A549 (cell line): ENCODE results near the gene SLCO6A1. TPM values are rescaled to one million over a fixed set of nuclear protein-coding genes. Genes with fewer than 3 reads are reported as not detected.

Experiments
- ATAC-seq, 2 experiments: fragments of 200-7000 bp in 1 of 2; fragments of >200 bp in 1 of 2; cut with Nextera tagmentation in 1 of 2; cut with Tn5 transposase in 1 of 2; 3 replicates each; pipeline versions ENCODE4 v1.8.0 to v1.9.1; 2018 to 2020; ENCODE audit warnings: mild to moderate bottlenecking in 1 of 2, moderate library complexity in 1 of 2
- CTCF ChIA-PET: fragments of 300-600 bp; sonication (Branson Sonifier 250); formaldehyde crosslinking; extraction: SDS; loops from one replicate; lab custom pipeline; 2021; ENCODE audit warnings: antibody characterized with exemption, inconsistent platforms; lab: Yijun Ruan, JAX
- POLR2A ChIA-PET: fragments of 350-600 bp; formaldehyde crosslinking; extraction: SDS; loops from one replicate; lab custom pipeline; 2021; ENCODE audit warnings: antibody characterized with exemption, inconsistent platforms; lab: Yijun Ruan, JAX
- DNase-seq, 2 experiments: peaks; one replicate each; pipeline versions ENCODE4 v3.0.0 to v3.0.0-alpha.2; 2011 to 2016; ENCODE audit warnings: low read depth in 1 of 2, low spot score in 1 of 2
- FAIRE-seq: peaks from 2 replicates; lab custom pipeline; 2011; peaks lifted over from hg19 to GRCh38; lab: Jason Lieb, UNC
- H3K27ac ChIP-seq, 2 experiments: fragments of >200 bp; sonication (Bioruptor Twin); formaldehyde crosslinking; 3 replicates each; pipeline ENCODE4 v1.5.1; 2016 to 2017
- H3K4me1 ChIP-seq: fragments of >200 bp; sonication (Bioruptor Twin); formaldehyde crosslinking; 3 replicates; pipeline ENCODE4 v1.6.1; 2016
- H3K4me2 ChIP-seq: fragments of >200 bp; sonication (Bioruptor Twin); formaldehyde crosslinking; 3 replicates; pipeline ENCODE4 v1.6.1; 2016
- H3K4me3 ChIP-seq: fragments of >200 bp; sonication (Bioruptor Twin); formaldehyde crosslinking; 3 replicates; pipeline ENCODE4 v1.5.1; 2016
- H3K9me3 ChIP-seq: fragments of >200 bp; sonication (Bioruptor Twin); formaldehyde crosslinking; 3 replicates; pipeline ENCODE4 v1.6.1; 2016
- BCL3 ChIP-seq: fragments of >200 bp; sonication (Bioruptor Twin); formaldehyde crosslinking; IDR thresholded peaks from 3 replicates; pipeline ENCODE4 v1.6.1; 2016
- CBX2 ChIP-seq: fragments of 200-600 bp; sonication (generic); IDR thresholded peaks from 2 replicates; pipeline ENCODE4 v1.6.1; 2016; ENCODE audit warnings: low read depth, mild to moderate bottlenecking, borderline replicate concordance
- CBX8 ChIP-seq: fragments of 200-600 bp; sonication (generic); IDR thresholded peaks from 2 replicates; pipeline ENCODE4 v1.6.1; 2016
- CHD2 ChIP-seq: fragments of 150-350 bp; IDR thresholded peaks from 2 replicates; pipeline ENCODE4 v1.6.1; 2014; ENCODE audit warnings: low read length; ENCODE audit not compliant: partially characterized antibody
- E2F6 ChIP-seq: IDR thresholded peaks from 2 replicates; pipeline ENCODE4 v1.6.1; 2012; ENCODE audit warnings: low read depth, borderline replicate concordance
- ESRRA ChIP-seq: fragments of 150-350 bp; IDR thresholded peaks from 2 replicates; pipeline ENCODE4 v1.6.1; 2014; ENCODE audit warnings: mild to moderate bottlenecking, low read length, borderline replicate concordance
- HMGXB4 ChIP-seq: fragments of 250-450 bp; sonication (Bioruptor Pico); IDR thresholded peaks from 2 replicates; pipeline ENCODE4 v1.5.0; 2021; ENCODE audit warnings: mild to moderate bottlenecking, moderate library complexity, borderline replicate concordance
- HOXB13 ChIP-seq: fragments of 250-450 bp; sonication (Bioruptor Pico); IDR thresholded peaks from 2 replicates; pipeline ENCODE4 v1.5.0; 2020; ENCODE audit warnings: low read depth, mild to moderate bottlenecking, moderate library complexity
- NR3C1 ChIP-seq: fragments of >200 bp; sonication (Bioruptor Twin); formaldehyde crosslinking; IDR thresholded peaks from 3 replicates; pipeline ENCODE4 v1.6.1; 2017
- REST ChIP-seq: fragments of 200-600 bp; sonication (generic); IDR thresholded peaks from 2 replicates; pipeline ENCODE4 v1.6.1; 2016; ENCODE audit warnings: antibody characterized with exemption, mild to moderate bottlenecking, moderate library complexity
- RFX5 ChIP-seq: fragments of 450-650 bp; IDR thresholded peaks from 2 replicates; pipeline ENCODE4 v1.7.1; 2014; ENCODE audit warnings: antibody characterized with exemption, mild to moderate bottlenecking, moderate library complexity
- RNF2 ChIP-seq: fragments of 200-600 bp; sonication (generic); IDR thresholded peaks from 2 replicates; pipeline ENCODE4 v1.6.1; 2016; ENCODE audit warnings: low read depth, mild to moderate bottlenecking, antibody characterized with exemption, moderate library complexity, borderline replicate concordance
- USF2 ChIP-seq: fragments of 450-650 bp; IDR thresholded peaks from 2 replicates; pipeline ENCODE4 v1.6.1; 2014; ENCODE audit warnings: antibody characterized with exemption
- ZC3H11A ChIP-seq: fragments of 450-650 bp; IDR thresholded peaks from 2 replicates; pipeline ENCODE4 v1.6.1; 2014; ENCODE audit warnings: antibody characterized with exemption, mild to moderate bottlenecking
- ZFP36 ChIP-seq: fragments of 450-650 bp; IDR thresholded peaks from 2 replicates; pipeline ENCODE4 v1.6.1; 2014; ENCODE audit warnings: borderline replicate concordance; ENCODE audit not compliant: partially characterized antibody
- WGBS: methylation state at CpG from one replicate; pipeline ENCODE4 v1.1.6; 2017; ENCODE audit errors: missing lambda C conversion rate; 5-methylcytosine and 5-hydroxymethylcytosine counted together
- polyA plus RNA-seq, 4 experiments: library from polyadenylated mRNA; depleted of rRNA in 3 of 4; stranded (reverse); fragments of >200 nt; fragmentation: RNase III in 1 of 4; extraction: RNeasy Plus Mini Kit Qiagen cat#74134 plus additional on column Dnase treatment in 1 of 4; gene quantifications; 2 replicates in 3 of 4; 3 replicates in 1 of 4; pipeline ENCODE4 v1.2.3, GENCODE V29; 2011 to 2017
- TF ChIP-seq, protein P1 (sequence below): fragments of >200 bp; sonication (Bioruptor Twin); formaldehyde crosslinking; IDR thresholded peaks from 2 replicates; pipeline ENCODE4 v1.6.1; 2016
- TF ChIP-seq, protein P2 (sequence below): IDR thresholded peaks from 2 replicates; pipeline ENCODE4 v1.6.1; 2012

SLCO6A1 gene
- polyA plus RNA-seq, 2 of the 4 experiments (the other 2 are of a cell fraction): not detected

DNA sequence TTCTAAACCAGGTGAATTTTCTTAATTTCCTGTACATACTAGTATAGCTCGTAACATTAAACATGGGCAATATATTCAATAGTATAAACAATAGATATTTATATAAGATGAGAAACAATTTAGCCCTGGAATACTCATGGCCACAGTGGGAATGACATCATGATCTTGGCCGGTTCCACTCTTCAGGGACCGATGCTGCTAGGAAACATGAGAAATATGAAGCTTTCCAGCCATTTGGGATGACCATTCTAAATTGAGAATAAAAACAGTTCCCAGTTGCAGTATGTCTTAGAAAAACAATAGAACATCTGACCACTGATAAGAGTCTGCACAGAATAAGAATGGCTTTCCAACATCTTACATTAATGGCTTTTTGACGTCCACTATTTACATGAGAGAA is 33.3 kb upstream of the SLCO6A1 start:
- ATAC-seq: no peak
- TF ChIP-seq RFX5: no peak
- TF ChIP-seq, protein P1, sequence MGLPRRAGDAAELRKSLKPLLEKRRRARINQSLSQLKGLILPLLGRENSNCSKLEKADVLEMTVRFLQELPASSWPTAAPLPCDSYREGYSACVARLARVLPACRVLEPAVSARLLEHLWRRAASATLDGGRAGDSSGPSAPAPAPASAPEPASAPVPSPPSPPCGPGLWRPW: no peak
- TF ChIP-seq, all 56 proteins: peak for 0
- CTCF ChIA-PET: interaction anchor here (0.6 kb wide), 1 partner anchor 215 kb away, joined by 5 read pairs; no protein-coding TSS in a partner anchor
- no peak overlapping the region for H3K4me3 ChIP-seq
- DNase-seq (no peak), FAIRE-seq (no peak)
- H3K4me2 ChIP-seq: no peak overlapping the region
- H3K4me1 ChIP-seq: no peaks in the 10 kb centered on the region
- WGBS: 11% methylated on average over 4 of the region's 4 CpGs
- POLR2A ChIA-PET: no interaction called here
- H3K9me3 ChIP-seq: no peaks in the 10 kb centered on the region
- H3K27ac ChIP-seq: no peak overlapping the region

DNA sequence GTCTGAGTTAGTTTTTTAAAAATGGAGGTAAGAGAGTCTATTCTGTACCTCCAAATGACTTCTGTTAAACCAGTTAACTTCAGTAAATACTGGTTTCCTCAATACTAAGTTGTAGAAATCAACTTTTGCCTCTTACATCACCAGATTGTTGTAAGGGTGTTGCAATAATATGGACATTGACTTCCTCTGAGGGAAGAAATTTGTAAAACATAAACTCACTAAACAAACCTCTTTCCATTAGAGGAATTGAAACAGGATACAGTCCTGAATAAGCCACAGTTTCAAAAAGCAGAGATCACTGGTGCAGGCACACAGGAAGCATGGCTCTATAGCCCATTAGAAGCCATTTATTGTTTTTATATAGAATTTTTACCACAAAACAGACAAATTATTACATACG is 32.7 kb upstream of the SLCO6A1 start:
- POLR2A ChIA-PET: no interaction called here
- FAIRE-seq: no peak
- Histone ChIP-seq H3K4me1 (no peaks in the 10 kb centered on the region), H3K4me2 (no peak overlapping the region), H3K4me3 (no peak overlapping the region), H3K9me3 (no peaks in the 10 kb centered on the region), H3K27ac (no peak overlapping the region)
- ATAC-seq: no peak
- 44% methylated on average over 1 of the region's 1 CpG for WGBS
- CTCF ChIA-PET: interaction anchor here (0.6 kb wide), 1 partner anchor 214 kb away, joined by 5 read pairs; no protein-coding TSS in a partner anchor
- no peak for DNase-seq
- TF ChIP-seq HMGXB4 (CRISPR knock-in tag) (no peak), HOXB13 (CRISPR knock-in tag) (no peak), CBX8 (no peak), E2F6 (no peak), BCL3 (no peak), CHD2 (no peak), RFX5 (no peak), ZC3H11A (no peak), ZFP36 (no peak), REST (no peak), CBX2 (no peak), NR3C1 (no peak), RNF2 (no peak), USF2 (no peak), ESRRA (no peak)
- TF ChIP-seq, protein P2, sequence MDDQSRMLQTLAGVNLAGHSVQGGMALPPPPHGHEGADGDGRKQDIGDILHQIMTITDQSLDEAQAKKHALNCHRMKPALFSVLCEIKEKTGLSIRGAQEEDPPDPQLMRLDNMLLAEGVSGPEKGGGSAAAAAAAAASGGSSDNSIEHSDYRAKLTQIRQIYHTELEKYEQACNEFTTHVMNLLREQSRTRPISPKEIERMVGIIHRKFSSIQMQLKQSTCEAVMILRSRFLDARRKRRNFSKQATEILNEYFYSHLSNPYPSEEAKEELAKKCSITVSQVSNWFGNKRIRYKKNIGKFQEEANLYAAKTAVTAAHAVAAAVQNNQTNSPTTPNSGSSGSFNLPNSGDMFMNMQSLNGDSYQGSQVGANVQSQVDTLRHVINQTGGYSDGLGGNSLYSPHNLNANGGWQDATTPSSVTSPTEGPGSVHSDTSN: no peak
- TF ChIP-seq, protein P1: no peak
- TF ChIP-seq, all 56 proteins: peak for 0
